Spleen (tissue), 7 donors: ENCODE results near the gene PGGT1B.

Source experiments
- CTCF ChIP-seq, 11 experiments: fragments of 200-600 bp in 7 of 11; fragments of 450-650 bp in 4 of 11; sonication (generic) in 4 of 11; IDR thresholded peaks in 8 of 11; conservative IDR thresholded peaks in 3 of 11; 1 replicate in 7 of 11; 2 replicates in 4 of 11; pipeline versions ENCODE4 v1.4.0 to v1.8.0; 2016 to 2021; ENCODE audit warnings: antibody characterized with exemption in 11 of 11, inconsistent platforms in 4 of 11, mild to moderate bottlenecking in 1 of 11
- POLR2A ChIP-seq, 3 donors: fragments of 450-650 bp; IDR thresholded peaks; one replicate each; pipeline ENCODE4 v1.5.1; 2017; ENCODE audit warnings: antibody characterized with exemption in 3 of 3, mild to moderate bottlenecking in 1 of 3
- POLR2AphosphoS5 ChIP-seq, 3 donors: sonication (generic); formaldehyde crosslinking; IDR thresholded peaks; one replicate each; pipeline ENCODE4 v1.5.1; 2017; ENCODE audit warnings: antibody characterized with exemption in 3 of 3
- donor health status: DM: no; HTN: no; CAD: no; lungs with moderate emphysema.
- donor health status: DM: no; HTN: no; CAD: no.
- donor health status: DM: no; HTN: no; CAD: no.

- TF ChIP-seq CTCF (IDR thresholded peaks at IDR 0.05 in 8 of 11, conservative IDR thresholded peaks at IDR 0.05 in 3 of 11) (no peak), POLR2AphosphoS5 (IDR thresholded peaks at IDR 0.05) (no peak), POLR2A (IDR thresholded peaks at IDR 0.05) (no peak)
Observed at GRCh38 chr5:115306011-115306536, 43.4 kb upstream of the PGGT1B start.
